Mesenteric fat pad (tissue), 1 donor: ENCODE data around the gene TCEA3. TPM values are rescaled to one million over a fixed set of nuclear protein-coding genes. Genes with fewer than 3 reads are reported as not detected.

Source experiments
- DNase-seq: peaks from one replicate; pipeline ENCODE4 v3.0.0-alpha.2; 2020; ENCODE audit warnings: low spot score
- total RNA-seq: library from RNA; stranded (reverse); fragmentation: NEBNext Ultra II Directional; extraction: Animal tissue kit (Norgen Biotek cat#: 25700); gene quantifications from one replicate; pipeline ENCODE4 v1.2.1, GENCODE V29; 2021
- donor health status: DM: yes; HTN: yes; CAD: no.

The TCEA3 gene
- total RNA-seq, 1 donor from 2014 or later, result 8.3 TPM

DNA sequence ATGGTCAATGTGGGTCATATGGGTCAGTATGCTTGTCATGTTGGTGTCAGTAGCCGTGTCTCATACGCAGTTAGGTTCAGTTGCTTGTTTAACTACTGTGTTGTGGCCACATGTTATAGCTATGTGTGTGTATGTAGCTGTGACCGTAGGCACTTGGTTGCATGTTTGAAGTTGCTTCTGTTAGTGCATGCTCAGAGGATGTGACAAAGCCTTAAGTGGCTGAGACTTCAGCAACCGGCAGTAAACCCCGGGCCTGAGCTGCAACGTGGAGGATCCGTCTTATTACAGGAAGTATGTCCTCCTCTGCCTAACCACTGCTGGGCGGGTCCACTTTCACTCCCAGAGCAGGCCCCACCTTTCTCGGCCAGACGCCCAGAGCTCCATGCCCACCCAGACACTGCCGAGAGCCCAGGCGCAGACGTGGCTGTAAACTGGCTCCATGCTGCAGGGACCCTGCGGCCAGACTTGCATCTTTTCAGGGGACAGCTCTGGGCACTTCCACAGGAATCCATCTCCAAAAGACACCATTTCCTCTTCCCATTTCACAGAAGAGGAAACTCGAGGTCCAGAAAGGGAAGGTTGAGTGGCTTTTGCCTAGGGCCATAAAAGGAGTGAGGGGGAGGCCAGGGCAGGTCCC, 2.2 kb downstream of the TCEA3 start:
- DNase-seq, result no peak

DNA sequence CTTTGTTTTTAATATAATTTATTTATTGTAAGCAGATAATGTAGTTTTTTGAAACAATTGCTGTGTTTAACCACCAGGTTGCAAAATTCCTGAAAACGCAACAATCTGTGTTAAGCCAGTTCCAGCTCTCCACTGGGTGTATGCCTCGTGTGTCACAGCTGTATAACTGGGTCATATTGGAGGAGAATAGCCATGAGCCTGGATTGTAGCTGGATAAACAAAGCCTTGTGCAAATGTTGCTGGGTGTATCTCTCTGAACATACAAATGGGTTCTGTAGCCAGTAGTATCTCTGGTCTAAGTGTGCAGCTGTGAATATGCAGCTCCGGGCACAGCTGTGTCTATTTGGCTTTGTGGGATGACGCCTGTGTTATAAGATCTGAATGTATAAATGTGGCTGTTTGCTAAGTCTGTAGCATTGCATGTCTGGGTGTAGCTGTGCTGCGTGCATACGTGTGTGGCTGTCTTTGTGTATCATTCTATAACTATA, 2.8 kb downstream of the TCEA3 start:
- DNase-seq, result no peak

DNA sequence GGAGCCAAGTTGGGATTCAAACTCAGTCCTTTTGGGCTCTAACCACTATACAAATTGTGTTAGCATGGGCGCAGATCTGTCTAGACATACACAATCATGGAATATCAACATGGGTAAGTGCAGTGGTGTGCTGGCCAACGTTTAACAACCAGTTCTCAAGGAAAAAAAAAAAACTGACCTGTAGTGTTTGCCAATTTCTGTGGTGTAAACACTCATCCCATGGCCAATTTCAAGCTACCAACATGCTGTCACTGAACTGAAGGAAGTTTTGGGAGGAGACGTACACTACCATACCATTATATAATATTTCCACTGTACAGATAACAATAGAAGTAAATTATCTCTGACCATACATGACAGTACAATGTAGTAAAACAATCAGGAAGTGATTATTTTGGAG, 3.2 kb downstream of the TCEA3 start:
- no peak for DNase-seq

DNA sequence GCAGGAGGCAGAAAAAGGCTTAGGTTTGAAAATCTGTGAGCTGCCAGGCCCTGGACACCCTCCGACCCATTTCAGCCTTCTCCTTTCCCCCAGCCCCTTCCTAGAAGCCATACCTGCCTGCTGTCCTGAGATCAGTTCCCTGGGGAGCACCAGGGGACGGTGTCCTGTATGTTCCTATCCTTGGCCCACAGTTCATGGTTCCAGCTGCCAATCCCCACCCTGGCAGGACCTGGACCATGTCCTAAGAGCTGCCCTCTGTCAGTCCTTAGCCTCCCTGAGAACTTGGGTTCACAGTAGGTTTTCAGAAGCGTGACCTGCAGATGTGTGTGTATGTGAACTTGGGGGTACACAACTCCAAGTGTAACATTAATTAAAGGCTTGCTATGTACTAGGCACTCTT, 3.8 kb downstream of the TCEA3 start:
- DNase-seq, result no peak

- DNase-seq, result no peak
Observed at GRCh38 chr1:23419180-23419579, 5.4 kb downstream of the TCEA3 start.

GRCh38 chr1:23417570-23417969, 7.0 kb downstream of the TCEA3 start:
- DNase-seq, result no peak

- DNase-seq, result no peak
Observed at GRCh38 chr1:23416964-23417363, 7.6 kb downstream of the TCEA3 start.

GRCh38 chr1:23408797-23409290, 15.7 kb downstream of the TCEA3 start:
- DNase-seq, result no peak

DNA sequence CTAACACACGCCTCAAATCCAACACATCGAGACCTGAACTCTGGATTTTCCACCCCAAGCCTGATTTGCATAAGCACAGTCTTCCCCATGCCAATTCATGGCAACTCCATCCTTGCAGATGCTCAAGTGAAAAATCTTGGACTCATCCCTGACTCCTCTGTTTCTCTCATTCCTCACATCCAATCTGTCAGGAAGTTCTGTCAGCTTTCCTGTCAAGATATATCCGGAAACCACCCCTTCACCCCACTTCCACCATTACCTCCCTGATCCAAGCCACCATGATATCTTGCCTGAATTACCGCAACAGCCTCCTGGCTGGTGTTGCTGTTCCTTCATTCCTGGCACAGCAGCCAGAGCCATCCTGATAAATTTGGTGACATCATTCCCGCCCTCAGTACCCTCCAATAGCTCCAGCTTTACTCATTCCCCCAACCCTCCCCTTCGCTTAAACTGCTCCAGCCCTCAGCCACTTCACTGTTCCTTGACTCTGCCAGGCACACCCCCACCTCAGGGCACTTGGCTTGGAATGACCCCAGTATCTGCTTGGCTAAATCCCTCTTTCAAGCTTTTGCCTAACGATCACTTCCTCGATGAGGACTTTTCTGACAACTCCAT, 17.4 kb downstream of the TCEA3 start:
- DNase-seq, result no peak

GRCh38 chr1:23405946-23406345, 18.6 kb downstream of the TCEA3 start:
- DNase-seq, result no peak

- peak; percentile 93 for DNase-seq
Observed at GRCh38 chr1:23403735-23404486, 20.6 kb downstream of the TCEA3 start.

GRCh38 chr1:23403355-23403734, 21.2 kb downstream of the TCEA3 start:
- no peak for DNase-seq

- no peak for DNase-seq
Observed at GRCh38 chr1:23403038-23403336, 21.6 kb downstream of the TCEA3 start.

DNA sequence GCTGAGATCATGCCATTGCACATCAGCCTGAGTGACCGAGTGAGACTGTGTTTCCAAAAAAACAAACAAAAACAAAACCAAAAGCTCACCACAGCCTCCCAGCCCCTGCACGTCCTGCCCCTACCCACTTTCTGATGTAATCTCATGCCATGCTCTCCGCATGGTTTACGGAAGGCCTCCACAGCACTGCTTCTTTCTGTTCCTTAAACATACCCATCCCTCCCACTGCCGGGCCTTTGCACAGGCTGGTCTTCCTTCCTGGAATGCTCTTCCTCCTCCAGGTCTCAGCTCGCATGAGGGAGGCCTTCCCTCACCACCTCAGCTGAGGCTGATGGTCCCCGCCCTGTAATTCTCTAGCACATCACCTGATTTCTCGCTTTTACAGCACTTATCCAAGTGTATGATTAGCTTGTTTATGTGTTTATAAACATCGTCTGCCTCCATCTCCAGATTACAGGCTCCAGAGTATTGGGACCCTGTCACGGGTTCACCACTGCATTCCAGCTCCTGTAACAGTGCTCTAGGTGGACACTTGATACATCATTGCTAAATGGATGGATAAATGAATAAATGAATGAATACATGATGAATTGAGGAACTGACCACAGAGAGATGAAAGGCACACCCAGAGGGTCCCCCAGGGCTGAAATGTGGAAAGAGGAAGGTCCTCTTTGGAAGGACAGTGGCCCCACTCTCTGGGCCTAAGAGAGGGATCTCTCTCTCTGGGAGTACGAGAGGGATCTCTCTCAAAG, 22.1 kb downstream of the TCEA3 start:
- no peak for DNase-seq

GRCh38 chr1:23401313-23401712, 23.2 kb downstream of the TCEA3 start:
- DNase-seq, result no peak

GRCh38 chr1:23400324-23401114, 24.0 kb downstream of the TCEA3 start:
- DNase-seq, result no peak

GRCh38 chr1:23399229-23399628, 25.3 kb downstream of the TCEA3 start:
- no peak for DNase-seq

GRCh38 chr1:23397908-23398307, 26.6 kb downstream of the TCEA3 start:
- DNase-seq, result no peak

GRCh38 chr1:23396380-23396779, 28.2 kb downstream of the TCEA3 start:
- no peak for DNase-seq

DNA sequence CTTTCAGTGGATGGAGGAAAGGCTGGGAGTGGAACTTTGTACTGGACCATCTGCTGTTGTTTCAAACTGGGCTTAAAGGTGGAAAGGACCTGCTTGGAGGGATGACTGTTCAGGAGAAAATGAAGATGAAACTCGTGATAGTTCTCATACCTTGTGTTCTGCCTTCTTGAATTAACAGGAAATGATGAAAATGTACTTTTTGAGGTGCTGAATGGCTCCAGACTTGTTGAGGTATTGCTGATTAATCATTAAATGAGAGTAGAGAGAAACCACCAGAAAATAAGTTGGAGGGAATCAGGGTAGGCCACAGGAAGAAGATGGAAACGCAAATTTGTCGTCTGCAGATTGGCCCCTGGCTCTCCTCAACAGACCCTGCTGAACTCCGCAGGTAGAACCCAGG, 28.7 kb downstream of the TCEA3 start:
- DNase-seq, result no peak

DNA sequence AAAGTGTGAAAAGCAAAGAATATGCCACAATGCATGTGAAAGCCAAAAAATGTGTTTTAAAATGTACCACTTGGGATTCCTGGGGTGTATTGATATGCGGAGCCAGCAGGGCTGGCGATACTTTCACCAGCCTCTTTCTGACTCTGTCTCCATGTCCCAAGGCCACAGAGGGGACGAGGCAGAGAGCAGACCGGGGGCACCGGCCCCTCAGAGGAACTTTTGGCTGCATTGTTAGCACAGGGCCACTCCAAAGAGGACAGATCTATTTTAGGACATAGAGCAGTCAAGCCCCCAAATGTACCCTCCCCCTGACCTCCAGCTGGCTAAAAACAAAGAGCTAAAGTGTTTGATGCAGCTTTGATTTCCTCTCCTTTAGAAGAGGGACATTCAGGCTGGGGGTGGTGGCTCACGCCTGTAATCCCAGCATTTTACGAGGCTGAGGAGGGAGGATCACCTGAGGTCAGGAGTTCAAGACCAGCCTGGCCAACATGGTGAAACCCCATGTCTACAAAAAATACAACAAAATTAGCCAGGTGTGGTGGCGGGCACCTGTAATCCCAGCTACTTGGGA, 29.3 kb downstream of the TCEA3 start:
- DNase-seq, result no peak
